Upper lobe of left lung (tissue), 4 donors: ENCODE data around the gene ELF4.

ENCODE experiments used
- EP300 ChIP-seq, 4 donors: sonication (generic); formaldehyde crosslinking; IDR thresholded peaks; one replicate each; pipeline ENCODE4 v1.5.1; 2017; ENCODE audit warnings: antibody characterized with exemption in 4 of 4, control low read depth in 2 of 4
- POLR2AphosphoS5 ChIP-seq, 2 donors: sonication (generic); formaldehyde crosslinking; IDR thresholded peaks; one replicate each; pipeline ENCODE4 v1.5.1; 2017; ENCODE audit warnings: antibody characterized with exemption in 2 of 2
- TF ChIP-seq, protein P1 (sequence below), 6 experiments: fragments of 450-650 bp in 4 of 6; fragments of 200-600 bp in 2 of 6; sonication (generic) in 2 of 6; IDR thresholded peaks; one replicate each; pipeline ENCODE4 v1.5.1; 2016 to 2019; ENCODE audit warnings: antibody characterized with exemption in 6 of 6

DNA sequence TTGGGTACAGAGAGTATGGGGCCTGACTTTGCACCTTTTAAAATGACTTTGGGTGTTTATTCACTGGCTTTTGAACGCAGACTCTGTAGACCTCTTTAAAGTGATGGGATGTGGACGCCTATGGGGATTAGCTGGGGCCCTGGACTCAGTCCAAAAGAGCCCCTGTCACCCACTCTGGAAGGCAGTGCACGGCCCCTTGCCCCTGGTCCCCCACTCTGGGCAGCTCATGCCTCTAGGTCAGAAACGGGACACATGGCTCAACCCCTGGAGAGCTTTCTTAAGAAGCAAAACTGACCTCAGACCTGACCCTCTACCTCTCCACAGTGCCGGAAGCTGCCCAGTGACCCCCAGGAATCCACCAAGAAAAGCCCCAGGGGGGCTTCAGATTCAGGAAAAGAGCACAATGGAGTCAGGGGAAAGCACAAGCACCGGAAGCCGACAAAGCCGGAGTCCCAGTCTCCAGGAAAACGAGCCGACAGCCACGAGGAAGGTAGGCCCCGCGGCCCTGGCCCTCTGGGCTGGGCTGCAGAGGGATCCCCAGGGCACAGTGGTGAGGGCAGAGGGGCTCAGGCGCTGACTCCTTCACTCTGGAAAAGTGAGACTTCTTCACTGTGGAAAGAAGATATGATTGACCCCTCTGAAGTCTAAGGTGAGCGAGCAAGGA lies 89.5 kb downstream of the ELF4 start:
- TF ChIP-seq, protein P1, sequence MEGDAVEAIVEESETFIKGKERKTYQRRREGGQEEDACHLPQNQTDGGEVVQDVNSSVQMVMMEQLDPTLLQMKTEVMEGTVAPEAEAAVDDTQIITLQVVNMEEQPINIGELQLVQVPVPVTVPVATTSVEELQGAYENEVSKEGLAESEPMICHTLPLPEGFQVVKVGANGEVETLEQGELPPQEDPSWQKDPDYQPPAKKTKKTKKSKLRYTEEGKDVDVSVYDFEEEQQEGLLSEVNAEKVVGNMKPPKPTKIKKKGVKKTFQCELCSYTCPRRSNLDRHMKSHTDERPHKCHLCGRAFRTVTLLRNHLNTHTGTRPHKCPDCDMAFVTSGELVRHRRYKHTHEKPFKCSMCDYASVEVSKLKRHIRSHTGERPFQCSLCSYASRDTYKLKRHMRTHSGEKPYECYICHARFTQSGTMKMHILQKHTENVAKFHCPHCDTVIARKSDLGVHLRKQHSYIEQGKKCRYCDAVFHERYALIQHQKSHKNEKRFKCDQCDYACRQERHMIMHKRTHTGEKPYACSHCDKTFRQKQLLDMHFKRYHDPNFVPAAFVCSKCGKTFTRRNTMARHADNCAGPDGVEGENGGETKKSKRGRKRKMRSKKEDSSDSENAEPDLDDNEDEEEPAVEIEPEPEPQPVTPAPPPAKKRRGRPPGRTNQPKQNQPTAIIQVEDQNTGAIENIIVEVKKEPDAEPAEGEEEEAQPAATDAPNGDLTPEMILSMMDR (IDR thresholded peaks at IDR 0.05) = no peak
- TF ChIP-seq POLR2AphosphoS5 (IDR thresholded peaks at IDR 0.05) (no peak), EP300 (IDR thresholded peaks at IDR 0.05) (no peak)
